GM18499 (cell line): ENCODE data around the gene UTP20.
"Not testable (repeated sequence)": the region's sequence is repeated elsewhere in the genome, so short reads cannot be mapped to it uniquely, and the experiment has no call there.

Experiments used
- ATAC-seq: cut with Tn5 transposase; IDR thresholded peaks from one replicate; pipeline ENCODE4 v1.9.1; 2021; ENCODE audit warnings: moderate number of reproducible peaks; ENCODE audit not compliant: insufficient read depth, unreplicated experiment

Gene UTP20

GRCh38 chr12:101422066-101422465 lies 142.2 kb downstream of the UTP20 start:
- ATAC-seq, result not testable (repeated sequence)

GRCh38 chr12:101424620-101425019 lies 144.7 kb downstream of the UTP20 start:
- no peak for ATAC-seq

- no peak for ATAC-seq
Observed at GRCh38 chr12:101430456-101430855, 150.6 kb downstream of the UTP20 start.

GRCh38 chr12:101436136-101436535 lies 156.2 kb downstream of the UTP20 start:
- ATAC-seq, result no peak
